Kidney (tissue), 14 donors: ENCODE data around the gene SP140L. TPM values are rescaled to one million over a fixed set of nuclear protein-coding genes. Genes with fewer than 3 reads are reported as not detected.
A peak's percentile ranks its signal among the peaks of the same experiment; 100 is the strongest.

Source experiments
- DNase-seq, 5 donors: peaks; one replicate each; pipeline ENCODE4 v3.0.0-alpha.2; 2013 to 2020
- FAIRE-seq: peaks from 2 replicates; lab custom pipeline; 2012; peaks lifted over from hg19 to GRCh38; lab: Jason Lieb, UNC
- H3K27ac ChIP-seq, 2 donors: one replicate each; pipeline ENCODE4 v1.7.0; 2013; ENCODE audit warnings: low read depth in 2 of 2, low read length in 2 of 2, inconsistent platforms in 1 of 2
- H3K27me3 ChIP-seq: one replicate; pipeline ENCODE4 v1.7.1; 2013; ENCODE audit warnings: low read length, inconsistent platforms; ENCODE audit not compliant: control insufficient read depth, insufficient read depth
- H3K36me3 ChIP-seq, 3 donors: one replicate each; pipeline versions ENCODE4 v1.7.0 to v1.7.1; 2013; ENCODE audit warnings: low read length in 3 of 3, control low read depth in 1 of 3, inconsistent platforms in 1 of 3; ENCODE audit not compliant: insufficient read depth in 3 of 3, control insufficient read depth in 2 of 3
- H3K4me1 ChIP-seq, 3 donors: one replicate each; pipeline versions ENCODE4 v1.7.0 to v1.7.1; 2013; ENCODE audit warnings: low read length in 3 of 3, inconsistent platforms in 1 of 3, low read depth in 1 of 3; ENCODE audit not compliant: control insufficient read depth in 2 of 3, insufficient read depth in 2 of 3
- H3K4me3 ChIP-seq, 3 donors: one replicate each; pipeline versions ENCODE4 v1.7.0 to v1.8.1; 2013; ENCODE audit warnings: low read length in 3 of 3, control low read depth in 1 of 3, inconsistent platforms in 1 of 3
- H3K9ac ChIP-seq, 3 donors: one replicate each; pipeline versions ENCODE4 v1.7.0 to v1.7.1; 2013; ENCODE audit warnings: low read length in 3 of 3, control low read depth in 1 of 3, inconsistent platforms in 1 of 3
- H3K9me3 ChIP-seq, 3 donors: one replicate each; pipeline versions ENCODE4 v1.7.0 to v1.7.1; 2013; ENCODE audit warnings: low read length in 3 of 3, control low read depth in 1 of 3, inconsistent platforms in 1 of 3; ENCODE audit not compliant: control insufficient read depth in 2 of 3, insufficient read depth in 1 of 3
- intact Hi-C: fragments of 100-400 bp; cut with DNase I; formaldehyde crosslinking; loops from one replicate; pipeline ENCODE4 v1.11.1; 2022
- polyA plus RNA-seq: library from polyadenylated mRNA; stranded (reverse); fragments of 350-450 nt; fragmentation: Illumina TruSeq; extraction: RNeasy Lipid Tissue Mini Kit (QIAGEN cat#74804); gene quantifications from one replicate; pipeline ENCODE4 v1.2.3, GENCODE V29; 2014; ENCODE audit warnings: low read depth, low replicate concordance; ENCODE audit not compliant: insufficient read depth
- total RNA-seq: library from RNA; stranded (reverse); fragmentation: NEBNext Ultra II Directional; extraction: Animal tissue kit (Norgen Biotek cat#: 25700); gene quantifications from one replicate; pipeline ENCODE4 v1.2.1, GENCODE V29; 2021
- TF ChIP-seq, protein P1 (sequence below): IDR thresholded peaks from 3 replicates; pipeline ENCODE4 v1.5.1; 2012; ENCODE audit warnings: mild to moderate bottlenecking, moderate library complexity, borderline replicate concordance; ENCODE audit not compliant: insufficient read depth; ENCODE audit errors: extremely low read depth
- donor health status: control.
- donor health status: control.
- donor health status: control.
- donor health status: control.
- donor health status: control.
- donor health status: DM: yes; HTN: yes; CAD: no.
- donor health status: Normal renal cell carcinoma (clear cell type).

Gene SP140L
- total and polyA plus RNA-seq, 2 donors from 2014 or later: 4.6 to 23.8 TPM

GRCh38 chr2:230417436-230417835 lies 90.4 kb downstream of the SP140L start:
- FAIRE-seq (no peak), DNase-seq (no peak)
- TF ChIP-seq, protein P1, sequence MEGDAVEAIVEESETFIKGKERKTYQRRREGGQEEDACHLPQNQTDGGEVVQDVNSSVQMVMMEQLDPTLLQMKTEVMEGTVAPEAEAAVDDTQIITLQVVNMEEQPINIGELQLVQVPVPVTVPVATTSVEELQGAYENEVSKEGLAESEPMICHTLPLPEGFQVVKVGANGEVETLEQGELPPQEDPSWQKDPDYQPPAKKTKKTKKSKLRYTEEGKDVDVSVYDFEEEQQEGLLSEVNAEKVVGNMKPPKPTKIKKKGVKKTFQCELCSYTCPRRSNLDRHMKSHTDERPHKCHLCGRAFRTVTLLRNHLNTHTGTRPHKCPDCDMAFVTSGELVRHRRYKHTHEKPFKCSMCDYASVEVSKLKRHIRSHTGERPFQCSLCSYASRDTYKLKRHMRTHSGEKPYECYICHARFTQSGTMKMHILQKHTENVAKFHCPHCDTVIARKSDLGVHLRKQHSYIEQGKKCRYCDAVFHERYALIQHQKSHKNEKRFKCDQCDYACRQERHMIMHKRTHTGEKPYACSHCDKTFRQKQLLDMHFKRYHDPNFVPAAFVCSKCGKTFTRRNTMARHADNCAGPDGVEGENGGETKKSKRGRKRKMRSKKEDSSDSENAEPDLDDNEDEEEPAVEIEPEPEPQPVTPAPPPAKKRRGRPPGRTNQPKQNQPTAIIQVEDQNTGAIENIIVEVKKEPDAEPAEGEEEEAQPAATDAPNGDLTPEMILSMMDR: no peak
- intact Hi-C loops: no loop called here
- H3K27ac ChIP-seq: peak overlapping the region; percentile 10 to 37
- no peaks in the 10 kb centered on the region for H3K27me3 ChIP-seq
- no peaks in the 10 kb centered on the region for H3K9me3 ChIP-seq
- H3K4me3 ChIP-seq: peak overlapping the region in 2 of 3 donors; percentile 86 to 89
- no peaks in the 10 kb centered on the region for H3K36me3 ChIP-seq
- peaks cover 0 to 21% (median 16%) of the 10 kb centered on the region in 3 donors for H3K4me1 ChIP-seq
- H3K9ac ChIP-seq: peak overlapping the region in 2 of 3 donors; percentile 29 to 31

DNA sequence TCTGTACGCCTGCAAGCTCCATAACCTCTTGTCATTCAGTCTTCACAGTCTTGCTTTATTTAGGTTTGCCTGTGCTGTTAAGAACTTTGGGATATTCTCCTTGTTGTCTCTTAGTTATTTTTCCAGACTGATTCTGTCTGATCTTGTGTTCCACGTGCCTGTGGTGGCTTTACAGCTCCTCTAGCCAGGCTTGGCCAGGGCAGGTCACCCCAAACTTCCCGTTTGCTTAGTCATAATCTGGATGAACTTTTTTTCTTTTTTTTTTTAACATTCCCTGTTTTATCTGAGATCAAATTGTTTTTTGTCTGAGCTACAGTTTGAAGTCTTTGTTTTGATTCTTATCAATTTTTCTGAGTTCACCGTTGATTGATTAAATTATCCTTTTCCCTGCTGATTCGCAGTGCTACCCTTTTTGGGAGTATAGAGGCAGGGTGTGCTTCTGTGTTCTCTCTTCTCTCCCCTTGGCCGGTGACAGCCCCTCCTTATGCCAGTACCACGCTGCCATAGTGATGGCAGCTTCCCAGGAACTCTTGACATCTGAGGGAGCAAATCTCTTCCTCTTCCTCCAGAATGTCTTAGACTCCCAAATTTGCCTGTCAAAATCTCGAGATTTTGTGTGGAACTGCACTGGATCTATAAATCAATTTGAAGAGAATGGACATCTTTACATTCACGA lies 91.5 kb downstream of the SP140L start:
- no peaks in the 10 kb centered on the region for H3K36me3 ChIP-seq
- H3K4me1 ChIP-seq: peaks cover 0 to 26% (median 18%) of the 10 kb centered on the region in 3 donors
- no peak for DNase-seq
- H3K27me3 ChIP-seq: no peaks in the 10 kb centered on the region
- peak overlapping the region in 1 of 3 donors; percentile 86 for H3K4me3 ChIP-seq
- no peak for FAIRE-seq
- H3K27ac ChIP-seq: peak overlapping the region; percentile 3 to 59
- intact Hi-C loops: no loop called here
- no peaks in the 10 kb centered on the region for H3K9me3 ChIP-seq
- TF ChIP-seq, protein P1: no peak
- peak overlapping the region in 1 of 3 donors; percentile 37 for H3K9ac ChIP-seq

- no peak overlapping the region for H3K27ac ChIP-seq
- no peak overlapping the region for H3K4me3 ChIP-seq
- no peaks in the 10 kb centered on the region for H3K9me3 ChIP-seq
- DNase-seq: no peak
- FAIRE-seq: no peak
- intact Hi-C loops: no loop called here
- H3K4me1 ChIP-seq: peaks cover 0 to 26% (median 21%) of the 10 kb centered on the region in 3 donors
- TF ChIP-seq, protein P1: no peak
- no peak overlapping the region for H3K9ac ChIP-seq
- H3K36me3 ChIP-seq: no peaks in the 10 kb centered on the region
- no peaks in the 10 kb centered on the region for H3K27me3 ChIP-seq
Measured at GRCh38 chr2:230419181-230419580, 92.2 kb downstream of the SP140L start.

DNA sequence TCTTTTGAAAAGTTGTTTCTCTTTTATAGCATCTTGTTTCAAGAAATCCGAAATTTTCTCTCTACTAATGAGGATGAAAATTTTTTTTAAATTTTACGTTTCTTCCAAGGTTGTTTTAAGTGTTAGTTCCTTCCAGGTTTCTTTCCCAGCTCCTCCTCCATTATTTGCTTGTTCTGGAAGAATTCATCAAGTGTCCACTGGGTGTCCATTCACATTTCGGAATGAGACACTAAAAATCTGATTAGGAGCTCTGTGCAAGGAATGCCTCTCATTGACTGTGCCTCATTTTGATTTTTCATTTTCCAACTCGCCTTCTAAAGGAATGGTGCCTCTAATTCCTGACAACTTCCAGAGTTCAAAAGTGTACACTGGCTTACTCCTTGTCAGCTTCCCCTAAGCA lies 95.2 kb downstream of the SP140L start:
- Histone ChIP-seq H3K4me1 (peaks cover 0 to 26% (median 14%) of the 10 kb centered on the region in 3 donors), H3K27ac (no peak overlapping the region)
- intact Hi-C loops: no loop called here

More for the DNA sequence above, 95.2 kb downstream of the SP140L start:
- no peak for DNase-seq
- H3K9me3 ChIP-seq: no peaks in the 10 kb centered on the region
- TF ChIP-seq, protein P1: no peak
- H3K36me3 ChIP-seq: no peaks in the 10 kb centered on the region
- H3K27me3 ChIP-seq: no peaks in the 10 kb centered on the region
- H3K9ac ChIP-seq: no peak overlapping the region
- no peak for FAIRE-seq
- H3K4me3 ChIP-seq: no peak overlapping the region
